GM12878 (cell line): Measurements from ENCODE around the gene SHC1. TPM values are rescaled to one million over a fixed set of nuclear protein-coding genes. Genes with fewer than 3 reads are reported as not detected.

Source experiments
- BCL11A ChIP-seq: IDR thresholded peaks from 2 replicates; pipeline ENCODE4 v1.6.1; 2011; ENCODE audit warnings: low read depth, low read length
- CBX3 ChIP-seq: fragments of 200-600 bp; sonication (generic); IDR thresholded peaks from 2 replicates; pipeline ENCODE4 v1.6.1; 2016; ENCODE audit warnings: low read depth, borderline replicate concordance
- EZH2 ChIP-seq: IDR thresholded peaks from 2 replicates; pipeline ENCODE4 v1.6.1; 2012; ENCODE audit warnings: low read depth, mild to moderate bottlenecking, control low read depth, inconsistent platforms, low read length, borderline replicate concordance; ENCODE audit not compliant: control insufficient read depth
- GABPA ChIP-seq: IDR thresholded peaks from 2 replicates; pipeline ENCODE4 v1.6.1; 2014; ENCODE audit warnings: antibody characterized with exemption, low read depth, mild to moderate bottlenecking, inconsistent platforms
- IKZF1 ChIP-seq: fragments of 450-650 bp; conservative IDR thresholded peaks from 2 replicates; pipeline ENCODE4 v1.6.1; 2017; ENCODE audit warnings: antibody characterized with exemption, mild to moderate bottlenecking
- JUND ChIP-seq: IDR thresholded peaks from 2 replicates; pipeline ENCODE4 v1.6.1; 2012; ENCODE audit warnings: low read depth, mild to moderate bottlenecking, low read length, improper control_type of control experiment, moderate library complexity
- MEF2B ChIP-seq: fragments of 450-650 bp; IDR thresholded peaks from 2 replicates; pipeline ENCODE4 v1.6.1; 2018; ENCODE audit warnings: mild to moderate bottlenecking, moderate library complexity; ENCODE audit not compliant: partially characterized antibody, poor library complexity, severe bottlenecking
- NFXL1 ChIP-seq: fragments of 450-650 bp; IDR thresholded peaks from 2 replicates; pipeline ENCODE4 v1.6.1; 2017; ENCODE audit warnings: antibody characterized with exemption, mild to moderate bottlenecking, borderline replicate concordance
- NFYA ChIP-seq: IDR thresholded peaks from 2 replicates; pipeline ENCODE4 v1.6.1; 2011; ENCODE audit warnings: low read depth, mild to moderate bottlenecking, low read length, improper control_type of control experiment, borderline replicate concordance
- PAX5 ChIP-seq: IDR thresholded peaks from 2 replicates; pipeline ENCODE4 v1.6.1; 2011; ENCODE audit warnings: low read depth, low read length, borderline replicate concordance
- PML ChIP-seq: IDR thresholded peaks from 2 replicates; pipeline ENCODE4 v1.6.1; 2012; ENCODE audit warnings: low read length, inconsistent platforms
- POLR2A ChIP-seq: IDR thresholded peaks from 2 replicates; pipeline ENCODE4 v1.6.1; 2011; ENCODE audit warnings: low read depth, mild to moderate bottlenecking, low read length
- RAD21 ChIP-seq: IDR thresholded peaks from 2 replicates; pipeline ENCODE4 v1.6.1; 2011; ENCODE audit warnings: mild to moderate bottlenecking, low read depth, low read length, moderate library complexity; ENCODE audit not compliant: insufficient read depth
- RBBP5 ChIP-seq: fragments of 200-600 bp; sonication (generic); conservative IDR thresholded peaks from 2 replicates; pipeline ENCODE4 v1.6.1; 2016
- RELA ChIP-seq: fragments of 450-650 bp; IDR thresholded peaks from 2 replicates; pipeline ENCODE4 v1.8.0; 2014; ENCODE audit warnings: borderline replicate concordance; ENCODE audit not compliant: partially characterized antibody
- SREBF1 ChIP-seq: IDR thresholded peaks from 2 replicates; pipeline ENCODE4 v1.6.1; 2012; ENCODE audit warnings: mild to moderate bottlenecking, low read length
- SRF ChIP-seq, 2 experiments: IDR thresholded peaks; 2 replicates each; pipeline ENCODE4 v1.6.1; 2011; ENCODE audit warnings: low read depth in 2 of 2, low read length in 2 of 2, mild to moderate bottlenecking in 1 of 2, moderate library complexity in 1 of 2
- TBL1XR1 ChIP-seq: IDR thresholded peaks from 2 replicates; pipeline ENCODE4 v1.6.1; 2012; ENCODE audit warnings: low read depth, low read length, improper control_type of control experiment
- ZNF217 ChIP-seq: fragments of 450-650 bp; IDR thresholded peaks from 2 replicates; pipeline ENCODE4 v1.6.1; 2017; ENCODE audit warnings: antibody characterized with exemption, mild to moderate bottlenecking
- polyA plus RNA-seq, 11 experiments: library from polyadenylated mRNA; depleted of rRNA in 4 of 11; unstranded in 6 of 11; stranded (reverse) in 5 of 11; fragments of >200 nt; fragmentation: Nextera tagmentation in 4 of 11; fragmentation: Illumina TruSeq in 1 of 11; extraction: Ambion mirVana in 4 of 11; extraction: Trizol in 1 of 11; gene quantifications; 1 replicate in 1 of 11; 2 replicates in 10 of 11; pipeline versions ENCODE4 v1.2.1 to v1.2.3, GENCODE V29; 2011 to 2016; ENCODE audit warnings: inconsistent platforms in 2 of 11, missing spikeins in 2 of 11, low read depth in 1 of 11
- total RNA-seq, 4 experiments: library from RNA; depleted of rRNA in 3 of 4; stranded (reverse); fragments of >200 nt in 3 of 4; fragmentation: Illumina TruSeq in 1 of 4; extraction: Trizol in 1 of 4; gene quantifications; 2 replicates each; pipeline versions ENCODE4 v1.2.1 to v1.2.3, GENCODE V29; 2013 to 2021
- TF ChIP-seq, protein P1 (sequence below): fragments of 450-650 bp; IDR thresholded peaks from 2 replicates; pipeline ENCODE4 v1.6.1; 2017; ENCODE audit warnings: mild to moderate bottlenecking
- TF ChIP-seq, protein P2 (sequence below): fragments of 450-650 bp; IDR thresholded peaks from 2 replicates; pipeline ENCODE4 v1.6.1; 2017; ENCODE audit warnings: low read depth, mild to moderate bottlenecking, moderate library complexity
- TF ChIP-seq, protein P3 (sequence below): fragments of 450-650 bp; IDR thresholded peaks from 2 replicates; pipeline ENCODE4 v1.6.1; 2018; ENCODE audit warnings: borderline replicate concordance, mild to moderate bottlenecking; ENCODE audit not compliant: partially characterized antibody
- TF ChIP-seq, protein P4 (sequence below): IDR thresholded peaks from 2 replicates; pipeline ENCODE4 v1.6.1; 2011; ENCODE audit warnings: low read depth, low read length, improper control_type of control experiment, borderline replicate concordance

The SHC1 gene
- total and polyA plus RNA-seq, 10 of the 15 experiments (the other 5 are each of a cell fraction or from before 2014, with no cell fraction given): 2.6 to 49.3 (median 25.2) TPM

DNA sequence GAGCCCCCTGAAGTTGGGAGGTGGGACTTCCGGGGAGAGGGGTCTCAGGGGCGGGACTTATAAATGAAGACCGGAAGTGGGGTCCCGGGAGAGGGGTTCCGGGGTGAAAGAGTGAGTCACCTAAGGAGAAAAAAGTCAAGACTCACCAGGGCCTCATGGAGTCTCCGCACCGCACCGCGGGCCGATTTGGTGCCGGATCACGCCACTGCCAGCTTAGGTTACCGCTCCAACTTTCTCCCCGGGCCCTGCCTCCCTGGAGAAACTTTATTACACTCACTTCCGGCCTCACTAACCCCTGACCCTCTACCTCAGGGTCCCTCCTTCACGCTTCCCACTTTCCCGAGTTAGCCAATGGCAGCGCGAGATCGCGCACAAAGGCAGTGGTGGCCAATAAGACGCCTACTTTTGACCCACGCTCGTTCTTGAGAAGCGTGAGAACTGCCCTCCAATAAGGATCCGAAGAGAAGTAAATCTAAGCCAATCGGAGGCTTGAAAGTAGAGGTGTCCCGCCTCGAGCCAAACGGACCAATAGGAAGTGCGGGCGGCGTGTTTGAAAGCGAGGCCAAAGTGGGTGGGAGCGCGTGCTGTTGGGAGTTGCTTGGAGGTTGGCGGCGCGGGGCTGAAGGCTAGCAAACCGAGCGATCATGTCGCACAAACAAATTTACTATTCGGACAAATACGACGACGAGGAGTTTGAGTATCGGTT is 3.7 kb upstream of the SHC1 start, which contains the start of gene CKS1B (continued):
- TF ChIP-seq RBBP5: no peak
- TF ChIP-seq, protein P1, sequence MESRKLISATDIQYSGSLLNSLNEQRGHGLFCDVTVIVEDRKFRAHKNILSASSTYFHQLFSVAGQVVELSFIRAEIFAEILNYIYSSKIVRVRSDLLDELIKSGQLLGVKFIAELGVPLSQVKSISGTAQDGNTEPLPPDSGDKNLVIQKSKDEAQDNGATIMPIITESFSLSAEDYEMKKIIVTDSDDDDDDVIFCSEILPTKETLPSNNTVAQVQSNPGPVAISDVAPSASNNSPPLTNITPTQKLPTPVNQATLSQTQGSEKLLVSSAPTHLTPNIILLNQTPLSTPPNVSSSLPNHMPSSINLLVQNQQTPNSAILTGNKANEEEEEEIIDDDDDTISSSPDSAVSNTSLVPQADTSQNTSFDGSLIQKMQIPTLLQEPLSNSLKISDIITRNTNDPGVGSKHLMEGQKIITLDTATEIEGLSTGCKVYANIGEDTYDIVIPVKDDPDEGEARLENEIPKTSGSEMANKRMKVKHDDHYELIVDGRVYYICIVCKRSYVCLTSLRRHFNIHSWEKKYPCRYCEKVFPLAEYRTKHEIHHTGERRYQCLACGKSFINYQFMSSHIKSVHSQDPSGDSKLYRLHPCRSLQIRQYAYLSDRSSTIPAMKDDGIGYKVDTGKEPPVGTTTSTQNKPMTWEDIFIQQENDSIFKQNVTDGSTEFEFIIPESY: no peak
- TF ChIP-seq, protein P2, sequence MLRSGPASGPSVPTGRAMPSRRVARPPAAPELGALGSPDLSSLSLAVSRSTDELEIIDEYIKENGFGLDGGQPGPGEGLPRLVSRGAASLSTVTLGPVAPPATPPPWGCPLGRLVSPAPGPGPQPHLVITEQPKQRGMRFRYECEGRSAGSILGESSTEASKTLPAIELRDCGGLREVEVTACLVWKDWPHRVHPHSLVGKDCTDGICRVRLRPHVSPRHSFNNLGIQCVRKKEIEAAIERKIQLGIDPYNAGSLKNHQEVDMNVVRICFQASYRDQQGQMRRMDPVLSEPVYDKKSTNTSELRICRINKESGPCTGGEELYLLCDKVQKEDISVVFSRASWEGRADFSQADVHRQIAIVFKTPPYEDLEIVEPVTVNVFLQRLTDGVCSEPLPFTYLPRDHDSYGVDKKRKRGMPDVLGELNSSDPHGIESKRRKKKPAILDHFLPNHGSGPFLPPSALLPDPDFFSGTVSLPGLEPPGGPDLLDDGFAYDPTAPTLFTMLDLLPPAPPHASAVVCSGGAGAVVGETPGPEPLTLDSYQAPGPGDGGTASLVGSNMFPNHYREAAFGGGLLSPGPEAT: peak; percentile 96
- TF ChIP-seq GABPA: peak; percentile 91
- peak; percentile 85 for TF ChIP-seq POLR2A
- no peak for TF ChIP-seq NFXL1
- no peak for TF ChIP-seq RELA
- TF ChIP-seq, protein P3, sequence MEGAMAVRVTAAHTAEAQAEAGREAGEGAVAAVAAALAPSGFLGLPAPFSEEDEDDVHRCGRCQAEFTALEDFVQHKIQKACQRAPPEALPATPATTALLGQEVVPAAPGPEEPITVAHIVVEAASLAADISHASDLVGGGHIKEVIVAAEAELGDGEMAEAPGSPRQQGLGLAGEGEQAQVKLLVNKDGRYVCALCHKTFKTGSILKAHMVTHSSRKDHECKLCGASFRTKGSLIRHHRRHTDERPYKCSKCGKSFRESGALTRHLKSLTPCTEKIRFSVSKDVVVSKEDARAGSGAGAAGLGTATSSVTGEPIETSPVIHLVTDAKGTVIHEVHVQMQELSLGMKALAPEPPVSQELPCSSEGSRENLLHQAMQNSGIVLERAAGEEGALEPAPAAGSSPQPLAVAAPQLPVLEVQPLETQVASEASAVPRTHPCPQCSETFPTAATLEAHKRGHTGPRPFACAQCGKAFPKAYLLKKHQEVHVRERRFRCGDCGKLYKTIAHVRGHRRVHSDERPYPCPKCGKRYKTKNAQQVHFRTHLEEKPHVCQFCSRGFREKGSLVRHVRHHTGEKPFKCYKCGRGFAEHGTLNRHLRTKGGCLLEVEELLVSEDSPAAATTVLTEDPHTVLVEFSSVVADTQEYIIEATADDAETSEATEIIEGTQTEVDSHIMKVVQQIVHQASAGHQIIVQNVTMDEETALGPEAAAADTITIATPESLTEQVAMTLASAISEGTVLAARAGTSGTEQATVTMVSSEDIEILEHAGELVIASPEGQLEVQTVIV: peak; percentile 64
- TF ChIP-seq SRF (IDR thresholded peaks at IDR 0.05; ENCODE audit: low read depth in 2 of 2, low read length in 2 of 2): no peak
- no peak for TF ChIP-seq IKZF1
- TF ChIP-seq CBX3: no peak
- TF ChIP-seq PAX5: no peak
- TF ChIP-seq TBL1XR1: no peak
- peak; percentile 63; the same call in 1 of the 2 replicates for TF ChIP-seq PML
- TF ChIP-seq ZNF217: no peak
- TF ChIP-seq JUND: no peak
- no peak; the same call in none of the 2 replicates for TF ChIP-seq SREBF1
- TF ChIP-seq EZH2: no peak
- TF ChIP-seq BCL11A: no peak
- TF ChIP-seq, protein P4, sequence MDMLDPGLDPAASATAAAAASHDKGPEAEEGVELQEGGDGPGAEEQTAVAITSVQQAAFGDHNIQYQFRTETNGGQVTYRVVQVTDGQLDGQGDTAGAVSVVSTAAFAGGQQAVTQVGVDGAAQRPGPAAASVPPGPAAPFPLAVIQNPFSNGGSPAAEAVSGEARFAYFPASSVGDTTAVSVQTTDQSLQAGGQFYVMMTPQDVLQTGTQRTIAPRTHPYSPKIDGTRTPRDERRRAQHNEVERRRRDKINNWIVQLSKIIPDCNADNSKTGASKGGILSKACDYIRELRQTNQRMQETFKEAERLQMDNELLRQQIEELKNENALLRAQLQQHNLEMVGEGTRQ: no peak
- TF ChIP-seq RAD21: no peak
- no peak for TF ChIP-seq MEF2B
- peak; percentile 92 for TF ChIP-seq NFYA
